ENCODE measurements around the gene B3GLCT. TPM values are rescaled to one million over a fixed set of nuclear protein-coding genes. Genes with fewer than 3 reads are reported as not detected.

Gene B3GLCT
- total RNA-seq, 1 experiment from 2014 or later: 3.9 TPM

GRCh38 chr13:31245598-31246373 is 46.0 kb downstream of the B3GLCT start:
- Histone ChIP-seq H3K36me3 (ENCODE audit: control insufficient read depth in 1 of 2, insufficient read depth in 2 of 2, low read length in 2 of 2) (no peaks in the 10 kb centered on the region), H3K27me3 (ENCODE audit: insufficient read depth, low read length) (no peaks in the 10 kb centered on the region), H3K4me1 (ENCODE audit: control insufficient read depth in 1 of 2, insufficient read depth in 2 of 2, low read length in 2 of 2) (no peaks in the 10 kb centered on the region), H3K9me2 (ENCODE audit: insufficient read depth) (no peaks in the 10 kb centered on the region), H3K9me3 (ENCODE audit: control insufficient read depth in 1 of 2, insufficient read depth in 1 of 2, low read depth in 1 of 2, low read length in 2 of 2) (no peaks in the 10 kb centered on the region), H3K79me2 (ENCODE audit: insufficient read depth, low read length) (no peaks in the 10 kb centered on the region), H4K20me1 (ENCODE audit: insufficient read depth) (no peaks in the 10 kb centered on the region), H3K4me2 (ENCODE audit: low read length) (no peak overlapping the region), H3K4me3 (replicated peaks in 1 of 2; ENCODE audit: low read depth in 1 of 2, low read length in 2 of 2) (no peak overlapping the region), H3K27ac (ENCODE audit: low read depth, low read length) (no peak overlapping the region), H2AFZ (ENCODE audit: low read depth, low read length, poor library complexity, severe bottlenecking) (no peak overlapping the region), H3K9ac (ENCODE audit: low read length) (no peak overlapping the region)
- ATAC-seq: no peak
- no TSS peak for BruUV-seq (replicated peaks)
- ChIA-PET RAD21 (ENCODE audit: low non-redundant PET in 1 of 2, low total read pairs in 2 of 2, uncharacterized antibody in 2 of 2, unreplicated experiment in 2 of 2) (no interaction called here), POLR2A (no interaction called here), CTCF (interaction anchor here (2.0 kb wide), 1 partner anchor 10 kb away, joined by 9 read pairs; no protein-coding TSS in a partner anchor)
- intact Hi-C loops (cut with micrococcal nuclease): no loop called here
- no peak for TF ChIP-seq CTCF (IDR thresholded peaks at IDR 0.05 in 2 of 3, conservative IDR thresholded peaks at IDR 0.05 in 1 of 3; ENCODE audit: borderline replicate concordance in 1 of 3, insufficient read depth in 1 of 3, low read depth in 2 of 3, low read length in 2 of 3)
- DNase-seq (ENCODE audit: low read depth, low spot score): no peak

GRCh38 chr13:31246918-31247317 is 47.1 kb downstream of the B3GLCT start:
- TF ChIP-seq POLR2AphosphoS5 (IDR thresholded peaks at IDR 0.05; ENCODE audit: low read depth, low read length): no peak
- TF ChIP-seq EGR1 (IDR thresholded peaks at IDR 0.05; ENCODE audit: low read depth): no peak
- H3K27ac ChIP-seq (ENCODE audit: low read depth, low read length): no peak overlapping the region
- DNase-seq (ENCODE audit: low read depth, low spot score): no peak

More at GRCh38 chr13:31246918-31247317, 47.1 kb downstream of the B3GLCT start:
- Histone ChIP-seq H3K9me2 (ENCODE audit: insufficient read depth) (no peaks in the 10 kb centered on the region), H3K36me3 (ENCODE audit: control insufficient read depth in 1 of 2, insufficient read depth in 2 of 2, low read length in 2 of 2) (no peaks in the 10 kb centered on the region), H3K9me3 (ENCODE audit: control insufficient read depth in 1 of 2, insufficient read depth in 1 of 2, low read depth in 1 of 2, low read length in 2 of 2) (no peaks in the 10 kb centered on the region), H3K27me3 (ENCODE audit: insufficient read depth, low read length) (no peaks in the 10 kb centered on the region), H3K79me2 (ENCODE audit: insufficient read depth, low read length) (no peaks in the 10 kb centered on the region), H3K9ac (ENCODE audit: low read length) (no peak overlapping the region), H3K4me2 (ENCODE audit: low read length) (no peak overlapping the region), H4K20me1 (ENCODE audit: insufficient read depth) (no peaks in the 10 kb centered on the region), H2AFZ (ENCODE audit: low read depth, low read length, poor library complexity, severe bottlenecking) (no peak overlapping the region), H3K4me3 (replicated peaks in 1 of 2; ENCODE audit: low read depth in 1 of 2, low read length in 2 of 2) (no peak overlapping the region), H3K4me1 (ENCODE audit: control insufficient read depth in 1 of 2, insufficient read depth in 2 of 2, low read length in 2 of 2) (no peaks in the 10 kb centered on the region)
- ChIA-PET POLR2A (no interaction called here), CTCF (interaction anchor here (0.8 to 1.3 kb wide), 2 partner anchors 9 to 11 kb away, joined by 3 to 4 read pairs; no protein-coding TSS in a partner anchor), RAD21 (ENCODE audit: low non-redundant PET in 1 of 2, low total read pairs in 2 of 2, uncharacterized antibody in 2 of 2, unreplicated experiment in 2 of 2) (no interaction called here)
- no TSS peak for BruUV-seq (replicated peaks)
- intact Hi-C loops (cut with micrococcal nuclease): no loop called here
- no peak for ATAC-seq

All from HCT116 (cell line).